ENCODE data around the gene ABCC11.
A peak's percentile ranks its signal among the peaks of the same experiment; 100 is the strongest.

- TF ChIP-seq CTCF (IDR thresholded peaks at IDR 0.05) (peak; percentile 44 to 90 (median 68)), POLR2AphosphoS5 (IDR thresholded peaks at IDR 0.05) (no peak), EP300 (IDR thresholded peaks at IDR 0.05) (no peak), POLR2A (IDR thresholded peaks at IDR 0.05) (no peak)
Measured at GRCh38 chr16:48156790-48157209, 90.5 kb downstream of the ABCC11 start.

All from sigmoid colon (tissue), 4 donors.